ENCODE measurements around the gene KCNJ6. TPM values are rescaled to one million over a fixed set of nuclear protein-coding genes. Genes with fewer than 3 reads are reported as not detected.
A peak's percentile ranks its signal among the peaks of the same experiment; 100 is the strongest.

Gene KCNJ6
- polyA plus RNA-seq, 1 of the 3 experiments (the other 2 are of a cell fraction) = not detected

- H3F3A ChIP-seq (replicated peaks; ENCODE audit: insufficient read depth) = peaks cover 12% of the 10 kb centered on the region
- peak overlapping the region; percentile 99 for H2AFZ ChIP-seq (ENCODE audit: low read depth)
- H3K4me2 ChIP-seq = peak overlapping the region; percentile 96
- H3K4me3 ChIP-seq (ENCODE audit: low read depth in 2 of 2, low read length in 1 of 2) = peak overlapping the region; percentile 68 to 73
- no peak for TF ChIP-seq TEAD4 (IDR thresholded peaks at IDR 0.05; ENCODE audit: borderline replicate concordance, insufficient read depth)
- TF ChIP-seq SMC3 (IDR thresholded peaks at IDR 0.05; ENCODE audit: low read depth, low read length) = no peak
- TF ChIP-seq MAX (IDR thresholded peaks at IDR 0.05; ENCODE audit: low read depth) = peak; percentile 86
- TF ChIP-seq NFIC (IDR thresholded peaks at IDR 0.05; ENCODE audit: borderline replicate concordance) = no peak
- TF ChIP-seq GABPA (IDR thresholded peaks at IDR 0.05; ENCODE audit: low read depth) = no peak
- TF ChIP-seq RAD21 (IDR thresholded peaks at IDR 0.05; ENCODE audit: low read length) = peak; percentile 36
- peak; percentile 94 for TF ChIP-seq FOSL2 (IDR thresholded peaks at IDR 0.05; ENCODE audit: borderline replicate concordance, low read depth)
- peak; percentile 62; the same call in 1 of the 2 replicates for TF ChIP-seq RFX5 (IDR thresholded peaks at IDR 0.05; ENCODE audit: low read length)
- no peak for TF ChIP-seq NRF1 (IDR thresholded peaks at IDR 0.05; ENCODE audit: low read depth, low read length)
- no peak for TF ChIP-seq FOXM1 (IDR thresholded peaks at IDR 0.05; ENCODE audit: low read depth)
- 0 out of 2 replicates have a peak, but pooled peaks have one; percentile 26 for TF ChIP-seq TAF1 (IDR thresholded peaks at IDR 0.05; ENCODE audit: borderline replicate concordance, low read depth, low read length)
- no peak; the same call in 1 of the 2 replicates for TF ChIP-seq USF1 (IDR thresholded peaks at IDR 0.05; ENCODE audit: borderline replicate concordance, low read depth)
- TF ChIP-seq ELF1 (IDR thresholded peaks at IDR 0.05) = peak; percentile 45; the same call in 1 of the 2 replicates
- TF ChIP-seq YY1 (IDR thresholded peaks at IDR 0.05; ENCODE audit: low read depth) = peak; percentile 41; the same call in 1 of the 2 replicates
- no peak for TF ChIP-seq CTCF (IDR thresholded peaks at IDR 0.05)
- TF ChIP-seq EP300 (IDR thresholded peaks at IDR 0.05; ENCODE audit: borderline replicate concordance in 1 of 2, low read depth in 1 of 2, low read length in 1 of 2) = peak; percentile 10 to 50; a peak in 1 of 4 replicates
- peak; percentile 66 for TF ChIP-seq PBX3 (IDR thresholded peaks at IDR 0.05)
- TF ChIP-seq FOXJ3 (CRISPR knock-in tag; IDR thresholded peaks at IDR 0.05) = no peak
- peak; percentile 74 for TF ChIP-seq TCF12 (IDR thresholded peaks at IDR 0.05)
- TF ChIP-seq RXRA (IDR thresholded peaks at IDR 0.05; ENCODE audit: borderline replicate concordance, low read depth) = peak; percentile 32; the same call in 1 of the 2 replicates
- TF ChIP-seq JUND (IDR thresholded peaks at IDR 0.05) = peak; percentile 83
- CTCF ChIA-PET = interaction anchor here (0.8 to 2.9 kb wide), 7 partner anchors 9 to 571 kb away, joined by 3 to 8 read pairs (median 3); no protein-coding TSS in a partner anchor
- H3K27ac ChIP-seq (ENCODE audit: low read depth in 2 of 2, low read length in 1 of 2) = peak overlapping the region; percentile 87 to 99
- H3K4me1 ChIP-seq (ENCODE audit: control insufficient read depth in 1 of 2, insufficient read depth in 2 of 2, low read depth in 1 of 2, low read length in 1 of 2) = peaks cover 7 to 20% of the 10 kb centered on the region in 2 experiments; a peak in 2 of 4 replicates
- no peaks in the 10 kb centered on the region for H3K79me2 ChIP-seq (ENCODE audit: insufficient read depth)
- H3K36me3 ChIP-seq (replicated peaks in 1 of 2; ENCODE audit: control insufficient read depth in 1 of 2, insufficient read depth in 2 of 2, low read length in 1 of 2) = no peaks in the 10 kb centered on the region
- peak; percentile 66 for DNase-seq
- H3K27me3 ChIP-seq (ENCODE audit: insufficient read depth) = no peaks in the 10 kb centered on the region
- H3K9me3 ChIP-seq = no peaks in the 10 kb centered on the region
- POLR2A ChIA-PET = interaction anchor here (1.0 to 1.5 kb wide), 5 partner anchors 10 to 297 kb away, joined by 3 to 9 read pairs (median 5); partner anchors contain the start of gene VPS26C
- 6% methylated on average over 11 of the region's 14 CpGs for WGBS (ENCODE audit: low lambda C conversion rate)
- no peaks in the 10 kb centered on the region for H3K9me2 ChIP-seq
- peak overlapping the region; percentile 94 for H3K9ac ChIP-seq
- H4K20me1 ChIP-seq (ENCODE audit: insufficient read depth) = no peaks in the 10 kb centered on the region
Observed at GRCh38 chr21:37564341-37564923, 351.8 kb downstream of the KCNJ6 start.
